Stimulated activated CD4-positive, alpha-beta T cell treated with anti-CD3 and anti-CD28 coated beads, Interleukin-1b, Interleukin-23, amount 100 ng/mL, for 24 hours (primary cell): ENCODE measurements around the gene HK3.

Experiments used
- DNase-seq, 4 experiments: peaks; one replicate each; pipeline ENCODE4 v3.0.0-alpha.2; 2020; ENCODE audit warnings: low read depth in 4 of 4, low spot score in 1 of 4

HK3 gene

GRCh38 chr5:176902911-176903664 lies 3.9 kb upstream of the HK3 start:
- no peak for DNase-seq

GRCh38 chr5:176902102-176902814 lies 3.1 kb upstream of the HK3 start:
- no peak for DNase-seq

- peak in 1 of 4 experiments; percentile 10 for DNase-seq
Measured at GRCh38 chr5:176901260-176902101, 2.3 kb upstream of the HK3 start.

- DNase-seq: no peak
Measured at GRCh38 chr5:176900780-176901204, 1.6 kb upstream of the HK3 start.

GRCh38 chr5:176899946-176900779 lies 1.0 kb upstream of the HK3 start:
- DNase-seq: no peak

GRCh38 chr5:176897263-176897662 lies 1.9 kb downstream of the HK3 start:
- DNase-seq: no peak

- DNase-seq: no peak
Measured at GRCh38 chr5:176895831-176896230, 3.3 kb downstream of the HK3 start.

GRCh38 chr5:176894298-176894697 lies 4.8 kb downstream of the HK3 start:
- DNase-seq: no peak

GRCh38 chr5:176892663-176893062 lies 6.5 kb downstream of the HK3 start:
- no peak for DNase-seq

- DNase-seq: no peak
Measured at GRCh38 chr5:176891331-176891958, 7.7 kb downstream of the HK3 start.

- no peak for DNase-seq
Measured at GRCh38 chr5:176890455-176891330, 8.5 kb downstream of the HK3 start.

GRCh38 chr5:176889321-176890280 lies 9.5 kb downstream of the HK3 start:
- DNase-seq: no peak

- DNase-seq: no peak
Measured at GRCh38 chr5:176888865-176889165, 10.3 kb downstream of the HK3 start.

GRCh38 chr5:176888016-176888864 lies 10.9 kb downstream of the HK3 start:
- no peak for DNase-seq

- DNase-seq: no peak
Measured at GRCh38 chr5:176887252-176887849, 11.8 kb downstream of the HK3 start.

GRCh38 chr5:176886336-176887251 lies 12.6 kb downstream of the HK3 start:
- DNase-seq: no peak
